Transverse colon (tissue), 4 donors: Measurements from ENCODE around the gene CACYBP. TPM values are rescaled to one million over a fixed set of nuclear protein-coding genes. Genes with fewer than 3 reads are reported as not detected.

Experiments
- DNase-seq: peaks from one replicate; pipeline ENCODE4 v3.0.0-alpha.2; 2019
- H3K27ac ChIP-seq, 4 donors: fragments of 200-600 bp; sonication (generic); 2 replicates each; pipeline ENCODE4 v1.5.1; 2016 to 2018; ENCODE audit warnings: inconsistent platforms in 4 of 4
- H3K27me3 ChIP-seq: fragments of 200-600 bp; sonication (generic); 2 replicates; pipeline ENCODE4 v1.5.1; 2017; ENCODE audit warnings: inconsistent platforms
- H3K36me3 ChIP-seq, 4 donors: fragments of 200-600 bp; sonication (generic); 2 replicates each; pipeline ENCODE4 v1.5.1; 2017 to 2019; ENCODE audit warnings: inconsistent platforms in 4 of 4
- H3K4me1 ChIP-seq, 4 donors: fragments of 200-600 bp; sonication (generic); 2 replicates each; pipeline ENCODE4 v1.5.1; 2017 to 2020; ENCODE audit warnings: inconsistent platforms in 4 of 4
- H3K4me3 ChIP-seq, 4 donors: fragments of 200-600 bp; sonication (generic); 1 replicate in 1 of 4; 2 replicates in 3 of 4; pipeline versions ENCODE4 v1.5.1 to v1.6.1; 2017 to 2019; ENCODE audit warnings: inconsistent platforms in 4 of 4
- H3K9me3 ChIP-seq, 2 donors: fragments of 200-600 bp; sonication (generic); 2 replicates each; pipeline ENCODE4 v1.5.1; 2017 to 2019; ENCODE audit warnings: inconsistent platforms in 2 of 2
- EP300 ChIP-seq: sonication (generic); formaldehyde crosslinking; IDR thresholded peaks from one replicate; pipeline ENCODE4 v1.6.1; 2017; ENCODE audit warnings: antibody characterized with exemption, low read depth
- POLR2A ChIP-seq: fragments of 450-650 bp; IDR thresholded peaks from one replicate; pipeline ENCODE4 v1.6.1; 2016; ENCODE audit warnings: antibody characterized with exemption, mild to moderate bottlenecking, moderate library complexity
- POLR2AphosphoS5 ChIP-seq, 3 donors: sonication (generic); formaldehyde crosslinking; IDR thresholded peaks; one replicate each; pipeline ENCODE4 v1.6.1; 2016; ENCODE audit warnings: antibody characterized with exemption in 3 of 3
- WGBS, 2 donors: methylation state at CpG; one replicate each; pipeline ENCODE4 v1.1.5; 2018; ENCODE audit warnings: low coverage in 1 of 2; 5-methylcytosine and 5-hydroxymethylcytosine counted together
- in situ Hi-C, 4 donors: fragments of 200-750 bp; cut with MboI; loops; one replicate each; pipeline versions ENCODE4 v1.15.0 to v1.15.1; 2017; ENCODE audit warnings: low sequenced_read_pairs in 3 of 4, low pct_ligation_motif_present in 1 of 4, low pct_unique_long_range_greater_than_20kb in 1 of 4
- intact Hi-C: fragments of 100-400 bp; cut with DNase I; formaldehyde crosslinking; loops from one replicate; pipeline ENCODE4 v1.15.1; 2023; ENCODE audit warnings: low total_unique reads
- total RNA-seq, 4 donors: library from RNA; depleted of rRNA; stranded (reverse); fragments of >200 nt; gene quantifications; one replicate each; pipeline ENCODE4 v1.1.0, GENCODE V29; 2016
- TF ChIP-seq, protein P1 (sequence below), 5 experiments: fragments of 200-600 bp in 3 of 5; fragments of 450-650 bp in 2 of 5; sonication (generic) in 3 of 5; IDR thresholded peaks; 1 replicate in 2 of 5; 2 replicates in 3 of 5; pipeline ENCODE4 v1.5.1; 2016 to 2017; ENCODE audit warnings: antibody characterized with exemption in 5 of 5, inconsistent platforms in 3 of 5, mild to moderate bottlenecking in 2 of 5, moderate library complexity in 1 of 5

CACYBP gene
- total RNA-seq, 4 donors from 2014 or later = 32.9 to 741 (median 62.1) TPM

GRCh38 chr1:174968750-174969244 lies 30.9 kb upstream of the CACYBP start:
- H3K9me3 ChIP-seq = no peaks in the 10 kb centered on the region
- H3K4me3 ChIP-seq = no peak overlapping the region
- peaks cover 0 to 4% (median 0%) of the 10 kb centered on the region in 4 donors for H3K36me3 ChIP-seq
- TF ChIP-seq POLR2AphosphoS5 (IDR thresholded peaks at IDR 0.05) (no peak), EP300 (no peak), POLR2A (no peak)
- TF ChIP-seq, protein P1, sequence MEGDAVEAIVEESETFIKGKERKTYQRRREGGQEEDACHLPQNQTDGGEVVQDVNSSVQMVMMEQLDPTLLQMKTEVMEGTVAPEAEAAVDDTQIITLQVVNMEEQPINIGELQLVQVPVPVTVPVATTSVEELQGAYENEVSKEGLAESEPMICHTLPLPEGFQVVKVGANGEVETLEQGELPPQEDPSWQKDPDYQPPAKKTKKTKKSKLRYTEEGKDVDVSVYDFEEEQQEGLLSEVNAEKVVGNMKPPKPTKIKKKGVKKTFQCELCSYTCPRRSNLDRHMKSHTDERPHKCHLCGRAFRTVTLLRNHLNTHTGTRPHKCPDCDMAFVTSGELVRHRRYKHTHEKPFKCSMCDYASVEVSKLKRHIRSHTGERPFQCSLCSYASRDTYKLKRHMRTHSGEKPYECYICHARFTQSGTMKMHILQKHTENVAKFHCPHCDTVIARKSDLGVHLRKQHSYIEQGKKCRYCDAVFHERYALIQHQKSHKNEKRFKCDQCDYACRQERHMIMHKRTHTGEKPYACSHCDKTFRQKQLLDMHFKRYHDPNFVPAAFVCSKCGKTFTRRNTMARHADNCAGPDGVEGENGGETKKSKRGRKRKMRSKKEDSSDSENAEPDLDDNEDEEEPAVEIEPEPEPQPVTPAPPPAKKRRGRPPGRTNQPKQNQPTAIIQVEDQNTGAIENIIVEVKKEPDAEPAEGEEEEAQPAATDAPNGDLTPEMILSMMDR (IDR thresholded peaks at IDR 0.05) = no peak
- H3K27me3 ChIP-seq = no peaks in the 10 kb centered on the region
- peaks cover 32 to 62% (median 41%) of the 10 kb centered on the region in 4 donors for H3K4me1 ChIP-seq
- in situ Hi-C loops (no loop called here), intact Hi-C loops (no loop called here)
- 33 to 59% methylated on average over 2 to 5 of the region's 5 CpGs for WGBS, 2 donors
- DNase-seq = no peak
- peak overlapping the region; percentile 79 to 85 (median 81) for H3K27ac ChIP-seq

- no peaks in the 10 kb centered on the region for H3K27me3 ChIP-seq
- intact Hi-C loops = no loop called here
- peaks cover 0 to 4% (median 0%) of the 10 kb centered on the region in 4 donors for H3K36me3 ChIP-seq
- TF ChIP-seq EP300 (no peak), POLR2AphosphoS5 (IDR thresholded peaks at IDR 0.05) (no peak), POLR2A (no peak)
- TF ChIP-seq, protein P1 (IDR thresholded peaks at IDR 0.05) = no peak
- 83% methylated on average over 1 of the region's 1 CpG for WGBS, 2 donors
- H3K9me3 ChIP-seq = no peaks in the 10 kb centered on the region
- no peak for DNase-seq
- H3K4me3 ChIP-seq = no peak overlapping the region
- peaks cover 22 to 50% (median 32%) of the 10 kb centered on the region in 4 donors for H3K4me1 ChIP-seq
- in situ Hi-C loops = loop anchor here in 1 of 4 donors (10.0 kb wide), 1 partner anchor 195 kb away; no protein-coding TSS in a partner anchor
- peak overlapping the region in 2 of 4 donors; percentile 81 to 85 for H3K27ac ChIP-seq
Observed at GRCh38 chr1:174969977-174970376, 29.8 kb upstream of the CACYBP start.

DNA sequence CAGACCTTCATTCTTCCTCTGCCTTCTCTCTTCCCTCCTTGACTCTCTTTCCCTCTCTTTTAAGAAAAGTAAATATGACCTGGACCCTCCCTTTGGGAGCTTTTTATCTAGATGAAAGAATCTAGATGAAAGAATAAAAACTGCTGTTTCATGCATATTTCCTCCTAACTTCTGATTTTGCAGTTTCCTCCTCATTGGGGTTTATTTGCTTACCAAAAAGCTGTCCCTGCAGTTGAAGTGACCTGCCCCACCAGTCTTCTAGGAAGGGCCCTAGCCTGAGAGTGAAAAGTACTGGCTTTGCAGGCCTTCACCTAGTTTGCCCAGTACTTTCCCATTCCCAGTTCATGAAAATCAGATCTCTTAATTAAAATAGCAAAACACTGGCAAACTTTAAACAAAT lies 28.3 kb upstream of the CACYBP start:
- peak overlapping the region in 1 of 4 donors; percentile 3 for H3K27ac ChIP-seq
- TF ChIP-seq EP300 (no peak), POLR2AphosphoS5 (IDR thresholded peaks at IDR 0.05) (no peak), POLR2A (no peak)
- TF ChIP-seq, protein P1 (IDR thresholded peaks at IDR 0.05) = no peak
- peaks cover 0 to 4% (median 0%) of the 10 kb centered on the region in 4 donors for H3K36me3 ChIP-seq
- H3K4me1 ChIP-seq = peaks cover 9 to 35% (median 19%) of the 10 kb centered on the region in 4 donors
- in situ Hi-C loops (loop anchor here in 1 of 4 donors (10.0 kb wide), 1 partner anchor 197 kb away; no protein-coding TSS in a partner anchor), intact Hi-C loops (no loop called here)
- no peaks in the 10 kb centered on the region for H3K27me3 ChIP-seq
- H3K9me3 ChIP-seq = no peaks in the 10 kb centered on the region
- DNase-seq = no peak
- H3K4me3 ChIP-seq = no peak overlapping the region

- Histone ChIP-seq H3K27me3 (no peaks in the 10 kb centered on the region), H3K4me1 (peaks cover 6 to 31% (median 15%) of the 10 kb centered on the region in 4 donors), H3K27ac (peak overlapping the region in 1 of 4 donors; percentile 3), H3K4me3 (no peak overlapping the region), H3K9me3 (no peaks in the 10 kb centered on the region), H3K36me3 (peaks cover 0 to 4% (median 0%) of the 10 kb centered on the region in 4 donors)
- in situ Hi-C loops = loop anchor here in 1 of 4 donors (10.0 kb wide), 1 partner anchor 197 kb away; no protein-coding TSS in a partner anchor
- DNase-seq = no peak
- WGBS, 2 donors = 74% methylated on average over 2 of the region's 2 CpGs
- intact Hi-C loops = no loop called here
- TF ChIP-seq POLR2AphosphoS5 (IDR thresholded peaks at IDR 0.05) (no peak), POLR2A (no peak), EP300 (no peak)
- TF ChIP-seq, protein P1 (IDR thresholded peaks at IDR 0.05) = no peak
Observed at GRCh38 chr1:174971902-174972301, 27.8 kb upstream of the CACYBP start.
